Measurements from ENCODE around the gene CEP57L1.
"Not testable (repeated sequence)": the region's sequence is repeated elsewhere in the genome, so short reads cannot be mapped to it uniquely, and the experiment has no call there.

CEP57L1 gene

GRCh38 chr6:109143191-109143590 is 47.9 kb downstream of the CEP57L1 start:
- no peak for TF ChIP-seq CTCF (IDR thresholded peaks at IDR 0.05; ENCODE audit: insufficient read depth, low read length, missing control alignments)
- no peak for DNase-seq (ENCODE audit: low read depth, low spot score)
- ChIA-PET CTCF (no interaction called here), POLR2A (no interaction called here)
- no peak overlapping the region for H3K4me3 ChIP-seq (ENCODE audit: low read depth, low read length)

GRCh38 chr6:109148251-109148650 is 52.9 kb downstream of the CEP57L1 start:
- CTCF ChIA-PET; DNase-seq (ENCODE audit: low read depth, low spot score); H3K4me3 ChIP-seq (ENCODE audit: low read depth, low read length); POLR2A ChIA-PET: not testable (repeated sequence)

GRCh38 chr6:109148716-109149115 is 53.4 kb downstream of the CEP57L1 start:
- H3K4me3 ChIP-seq (ENCODE audit: low read depth, low read length); POLR2A ChIA-PET; DNase-seq (ENCODE audit: low read depth, low spot score): not testable (repeated sequence)

GRCh38 chr6:109153752-109154151 is 58.4 kb downstream of the CEP57L1 start:
- ChIA-PET CTCF (interaction anchor here (1.5 kb wide), 1 partner anchor 230 kb away, joined by 4 read pairs; no protein-coding TSS in a partner anchor), POLR2A (no interaction called here)
- no peak for TF ChIP-seq CTCF (IDR thresholded peaks at IDR 0.05; ENCODE audit: insufficient read depth, low read length, missing control alignments)
- DNase-seq (ENCODE audit: low read depth, low spot score) = no peak
- no peak overlapping the region for H3K4me3 ChIP-seq (ENCODE audit: low read depth, low read length)

More at GRCh38 chr6:109148716-109149115, 53.4 kb downstream of the CEP57L1 start:
- CTCF ChIA-PET = not testable (repeated sequence)

- DNase-seq (ENCODE audit: low read depth, low spot score) = no peak
- H3K4me3 ChIP-seq (ENCODE audit: low read depth, low read length) = no peak overlapping the region
- ChIA-PET POLR2A (interaction anchor here (1.1 kb wide), 1 partner anchor 9 kb away, joined by 3 read pairs; no protein-coding TSS in a partner anchor), CTCF (interaction anchor here (1.7 kb wide), 1 partner anchor 23 kb away, joined by 8 read pairs; no protein-coding TSS in a partner anchor)
- TF ChIP-seq CTCF (IDR thresholded peaks at IDR 0.05; ENCODE audit: insufficient read depth, low read length, missing control alignments) = no peak
These were observed 69.0 kb downstream of the CEP57L1 start for GRCh38 chr6:109164331-109164730.

- ChIA-PET CTCF (no interaction called here), POLR2A (interaction anchor here (1.1 kb wide), 1 partner anchor 8 kb away, joined by 3 read pairs; no protein-coding TSS in a partner anchor)
- peak; percentile 36 for DNase-seq (ENCODE audit: low read depth, low spot score)
- no peak overlapping the region for H3K4me3 ChIP-seq (ENCODE audit: low read depth, low read length)
- TF ChIP-seq CTCF (IDR thresholded peaks at IDR 0.05; ENCODE audit: insufficient read depth, low read length, missing control alignments) = no peak
These were observed 70.2 kb downstream of the CEP57L1 start for GRCh38 chr6:109165392-109165974.

- H3K4me3 ChIP-seq (ENCODE audit: low read depth, low read length) = no peak overlapping the region
- TF ChIP-seq CTCF (IDR thresholded peaks at IDR 0.05; ENCODE audit: insufficient read depth, low read length, missing control alignments) = no peak
- DNase-seq (ENCODE audit: low read depth, low spot score) = no peak
- ChIA-PET CTCF (no interaction called here), POLR2A (no interaction called here)
These were observed 71.4 kb downstream of the CEP57L1 start for GRCh38 chr6:109166673-109167072.
